K562 (cell line): ENCODE measurements around the gene CBL. TPM values are rescaled to one million over a fixed set of nuclear protein-coding genes. Genes with fewer than 3 reads are reported as not detected.
A peak's percentile ranks its signal among the peaks of the same experiment; 100 is the strongest.

Experiments
- ARID1B ChIP-seq: fragments of 450-650 bp; IDR thresholded peaks from 2 replicates; pipeline ENCODE4 v1.6.1; 2016; ENCODE audit warnings: antibody characterized with exemption, mild to moderate bottlenecking, inconsistent platforms
- CBFA2T2 ChIP-seq: fragments of 450-650 bp; conservative IDR thresholded peaks from 2 replicates; pipeline ENCODE4 v1.6.1; 2017; ENCODE audit warnings: mild to moderate bottlenecking
- CBFA2T3 ChIP-seq: fragments of 450-650 bp; IDR thresholded peaks from 2 replicates; pipeline ENCODE4 v1.6.1; 2017
- CTBP1 ChIP-seq: fragments of 450-650 bp; IDR thresholded peaks from 2 replicates; pipeline ENCODE4 v1.6.1; 2016; ENCODE audit warnings: borderline replicate concordance
- EP300 ChIP-seq: IDR thresholded peaks from 2 replicates; pipeline ENCODE4 v1.6.1; 2012; ENCODE audit warnings: low read length, improper control_type of control experiment
- ERF ChIP-seq: fragments of 450-650 bp; formaldehyde crosslinking; IDR thresholded peaks from 2 replicates; pipeline ENCODE4 v1.4.0; 2020; ENCODE audit warnings: mild to moderate bottlenecking, mixed read lengths
- FOXA3 ChIP-seq, 2 experiments: fragments of 450-650 bp in 1 of 2; sonication (generic) in 1 of 2; formaldehyde crosslinking; IDR thresholded peaks in 1 of 2; conservative IDR thresholded peaks in 1 of 2; 2 replicates each; pipeline versions ENCODE4 v1.4.0 to v1.8.0; 2020 to 2022; ENCODE audit warnings: mild to moderate bottlenecking in 2 of 2, missing genetic modification reagents in 1 of 2
- GABPB1 ChIP-seq: sonication (generic); formaldehyde crosslinking; IDR thresholded peaks from 2 replicates; pipeline ENCODE4 v1.8.0; 2022; ENCODE audit warnings: mild to moderate bottlenecking, missing genetic modification reagents
- L3MBTL2 ChIP-seq: fragments of 450-650 bp; IDR thresholded peaks from 2 replicates; pipeline ENCODE4 v1.6.1; 2016; ENCODE audit warnings: mild to moderate bottlenecking, moderate library complexity
- MAFF ChIP-seq: IDR thresholded peaks from 2 replicates; pipeline ENCODE4 v1.6.1; 2012; ENCODE audit warnings: low read length, improper control_type of control experiment
- NFIC ChIP-seq: fragments of 450-650 bp; IDR thresholded peaks from 2 replicates; pipeline ENCODE4 v1.6.1; 2017; ENCODE audit warnings: mild to moderate bottlenecking, inconsistent platforms
- NRF1 ChIP-seq, 2 experiments: fragments of 450-650 bp; IDR thresholded peaks in 1 of 2; conservative IDR thresholded peaks in 1 of 2; 2 replicates each; pipeline ENCODE4 v1.6.1; 2014; ENCODE audit warnings: mild to moderate bottlenecking in 2 of 2
- OTX1 ChIP-seq: fragments of 450-650 bp; formaldehyde crosslinking; IDR thresholded peaks from 2 replicates; pipeline ENCODE4 v1.4.0; 2022; ENCODE audit warnings: mild to moderate bottlenecking
- PHB2 ChIP-seq: fragments of 450-650 bp; IDR thresholded peaks from 2 replicates; pipeline ENCODE4 v1.6.1; 2017; ENCODE audit warnings: low read depth
- POLR2AphosphoS5 ChIP-seq: IDR thresholded peaks from 2 replicates; pipeline ENCODE4 v1.6.1; 2011; ENCODE audit warnings: mild to moderate bottlenecking, low read depth, low read length, moderate library complexity; ENCODE audit not compliant: control insufficient read depth, insufficient read depth
- PTRF ChIP-seq: fragments of 450-650 bp; IDR thresholded peaks from 2 replicates; pipeline ENCODE4 v1.6.1; 2016; ENCODE audit warnings: mild to moderate bottlenecking, missing genetic modification characterization, missing compliant biosample characterization
- RAD51 ChIP-seq: fragments of 450-650 bp; IDR thresholded peaks from 2 replicates; pipeline ENCODE4 v1.7.1; 2016; ENCODE audit warnings: low read depth, mild to moderate bottlenecking, borderline replicate concordance
- SMARCA4 ChIP-seq: fragments of 450-650 bp; IDR thresholded peaks from 2 replicates; pipeline ENCODE4 v1.6.1; 2016
- SPI1 ChIP-seq: IDR thresholded peaks from 2 replicates; pipeline ENCODE4 v1.6.1; 2011; ENCODE audit warnings: low read depth, low read length, control low read depth, borderline replicate concordance
- TAL1 ChIP-seq: fragments of 450-650 bp; IDR thresholded peaks from 2 replicates; pipeline ENCODE4 v1.6.1; 2016; ENCODE audit warnings: mild to moderate bottlenecking
- TBP ChIP-seq: optimal IDR thresholded peaks from 2 replicates; pipeline ENCODE3; 2011; ENCODE audit warnings: low read depth, low read length, improper control_type of control experiment
- TCF3 ChIP-seq: sonication (generic); formaldehyde crosslinking; IDR thresholded peaks from 2 replicates; pipeline ENCODE4 v1.4.0; 2020; ENCODE audit warnings: mild to moderate bottlenecking, missing genetic modification reagents
- TEAD4 ChIP-seq, 2 experiments: sonication (generic) in 1 of 2; formaldehyde crosslinking in 1 of 2; IDR thresholded peaks; 2 replicates each; pipeline versions ENCODE4 v1.6.1 to v1.8.0; 2012 to 2022; ENCODE audit warnings: borderline replicate concordance in 1 of 2, inconsistent platforms in 1 of 2, low read length in 1 of 2, mild to moderate bottlenecking in 1 of 2, missing genetic modification reagents in 1 of 2
- ZBTB7A ChIP-seq: IDR thresholded peaks from 2 replicates; pipeline ENCODE4 v1.6.1; 2011; ENCODE audit warnings: low read depth, mild to moderate bottlenecking, low read length, moderate library complexity, borderline replicate concordance; ENCODE audit not compliant: control insufficient read depth
- ZKSCAN1 ChIP-seq: fragments of 150-350 bp; IDR thresholded peaks from 2 replicates; pipeline ENCODE4 v1.6.1; 2016; ENCODE audit warnings: low read depth, low read length
- ZNF707 ChIP-seq: fragments of 250-450 bp; sonication (Bioruptor Pico); conservative IDR thresholded peaks from 2 replicates; pipeline ENCODE4 v1.8.0; 2022; ENCODE audit warnings: inconsistent platforms, mild to moderate bottlenecking, moderate library complexity
- polyA plus RNA-seq, 8 experiments: library from polyadenylated mRNA; depleted of rRNA in 4 of 8; stranded (reverse) in 5 of 8; unstranded in 3 of 8; fragments of >200 nt; fragmentation: Nextera tagmentation in 2 of 8; fragmentation: Illumina TruSeq in 1 of 8; extraction: Ambion mirVana in 2 of 8; extraction: Trizol in 1 of 8; gene quantifications; 2 replicates each; pipeline versions ENCODE4 v1.2.1 to v1.2.3, GENCODE V29; 2011 to 2014; ENCODE audit warnings: inconsistent platforms in 1 of 8, missing spikeins in 1 of 8
- total RNA-seq, 7 experiments: library from RNA; depleted of rRNA in 6 of 7; stranded (reverse); fragments of >200 nt in 6 of 7; fragmentation: Illumina TruSeq in 2 of 7; extraction: Trizol in 2 of 7; gene quantifications; 2 replicates each; pipeline versions ENCODE4 v1.2.1 to v1.2.3, GENCODE V29; 2011 to 2021; ENCODE audit warnings: low replicate concordance in 1 of 7
- TF ChIP-seq, protein P1 (sequence below): fragments of 250-450 bp; sonication (Bioruptor Pico); IDR thresholded peaks from 2 replicates; pipeline ENCODE4 v1.8.0; 2021; ENCODE audit warnings: borderline replicate concordance, mild to moderate bottlenecking, moderate library complexity; ENCODE audit not compliant: poor library complexity, severe bottlenecking
- TF ChIP-seq, protein P2 (sequence below): fragments of 450-650 bp; IDR thresholded peaks from 2 replicates; pipeline ENCODE4 v1.6.1; 2018; ENCODE audit warnings: mild to moderate bottlenecking, low read depth; ENCODE audit not compliant: partially characterized antibody
- TF ChIP-seq, protein P3 (sequence below): sonication (generic); formaldehyde crosslinking; IDR thresholded peaks from 2 replicates; pipeline ENCODE4 v1.8.0; 2022; ENCODE audit warnings: missing genetic modification reagents, mild to moderate bottlenecking, moderate library complexity, borderline replicate concordance

The CBL gene
- total and polyA plus RNA-seq, 9 of the 15 experiments (the other 6 are each of a cell fraction or from before 2014, with no cell fraction given): 3.2 to 24.9 (median 9.9) TPM

DNA sequence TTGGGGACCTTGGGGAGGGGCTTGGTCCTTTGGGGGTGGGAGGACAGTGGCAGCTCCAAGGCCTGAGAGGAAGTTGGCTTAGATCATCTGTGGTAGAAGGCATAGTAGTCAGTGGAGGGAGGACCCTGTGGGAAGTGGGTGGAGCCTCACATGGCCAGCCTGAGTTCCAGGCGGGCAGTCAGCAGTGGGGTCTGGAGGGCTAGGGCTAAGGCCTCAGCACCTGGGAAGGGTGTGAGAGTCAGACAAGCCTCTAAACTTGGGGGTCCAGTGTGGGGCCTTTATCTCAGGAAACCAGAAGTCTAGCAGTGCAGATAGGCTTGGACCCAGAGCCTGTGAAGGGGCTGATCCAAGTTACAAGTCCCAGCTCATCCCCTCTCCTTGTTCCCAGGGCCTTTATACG is 33.6 kb upstream of the CBL start (continued):
- no peak for TF ChIP-seq L3MBTL2
- TF ChIP-seq EP300: peak; percentile 3; the same call in 1 of the 2 replicates
- no peak for TF ChIP-seq PHB2
- 0 out of 2 replicates have a peak, but pooled peaks have one; percentile 18 for TF ChIP-seq SMARCA4
- TF ChIP-seq SPI1: peak; percentile 84
- peak; percentile 81 for TF ChIP-seq CBFA2T3
- 0 out of 4 replicates have a peak, but pooled peaks of 1 of the 2 experiments have one; percentile 12 for TF ChIP-seq NRF1 (conservative IDR thresholded peaks at IDR 0.05 in 1 of 2, IDR thresholded peaks at IDR 0.05 in 1 of 2)
- TF ChIP-seq FOXA3 (CRISPR knock-in tag; conservative IDR thresholded peaks at IDR 0.05 in 1 of 2, IDR thresholded peaks at IDR 0.05 in 1 of 2): no peak
- TF ChIP-seq CTBP1: no peak
- TF ChIP-seq CBFA2T2: peak; percentile 72
- peak; percentile 40; the same call in 1 of the 2 replicates for TF ChIP-seq POLR2AphosphoS5
- TF ChIP-seq, protein P1, sequence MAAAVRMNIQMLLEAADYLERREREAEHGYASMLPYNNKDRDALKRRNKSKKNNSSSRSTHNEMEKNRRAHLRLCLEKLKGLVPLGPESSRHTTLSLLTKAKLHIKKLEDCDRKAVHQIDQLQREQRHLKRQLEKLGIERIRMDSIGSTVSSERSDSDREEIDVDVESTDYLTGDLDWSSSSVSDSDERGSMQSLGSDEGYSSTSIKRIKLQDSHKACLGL (CRISPR knock-in tag): no peak
- peak; percentile 61 for TF ChIP-seq ARID1B
- peak; percentile 21; the same call in 1 of the 2 replicates for TF ChIP-seq TEAD4 (IDR thresholded peaks at IDR 0.05; ENCODE audit: low read length)
- no peak for TF ChIP-seq TEAD4 (CRISPR knock-in tag; IDR thresholded peaks at IDR 0.05; ENCODE audit: borderline replicate concordance)
- TF ChIP-seq, protein P2, sequence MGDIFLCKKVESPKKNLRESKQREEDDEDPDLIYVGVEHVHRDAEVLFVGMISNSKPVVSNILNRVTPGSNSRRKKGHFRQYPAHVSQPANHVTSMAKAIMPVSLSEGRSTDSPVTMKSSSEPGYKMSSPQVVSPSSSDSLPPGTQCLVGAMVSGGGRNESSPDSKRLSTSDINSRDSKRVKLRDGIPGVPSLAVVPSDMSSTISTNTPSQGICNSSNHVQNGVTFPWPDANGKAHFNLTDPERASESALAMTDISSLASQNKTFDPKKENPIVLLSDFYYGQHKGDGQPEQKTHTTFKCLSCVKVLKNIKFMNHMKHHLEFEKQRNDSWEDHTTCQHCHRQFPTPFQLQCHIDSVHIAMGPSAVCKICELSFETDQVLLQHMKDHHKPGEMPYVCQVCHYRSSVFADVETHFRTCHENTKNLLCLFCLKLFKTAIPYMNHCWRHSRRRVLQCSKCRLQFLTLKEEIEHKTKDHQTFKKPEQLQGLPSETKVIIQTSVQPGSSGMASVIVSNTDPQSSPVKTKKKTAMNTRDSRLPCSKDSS: no peak
- 0 out of 2 replicates have a peak, but pooled peaks have one; percentile 11 for TF ChIP-seq OTX1 (CRISPR knock-in tag)
- TF ChIP-seq ZBTB7A: peak; percentile 81; the same call in 1 of the 2 replicates
- TF ChIP-seq GABPB1: 0 out of 2 replicates have a peak, but pooled peaks have one; percentile 60
- TF ChIP-seq MAFF: no peak
- TF ChIP-seq ERF: no peak
- no peak for TF ChIP-seq ZNF707 (CRISPR knock-in tag)
- TF ChIP-seq, protein P3, sequence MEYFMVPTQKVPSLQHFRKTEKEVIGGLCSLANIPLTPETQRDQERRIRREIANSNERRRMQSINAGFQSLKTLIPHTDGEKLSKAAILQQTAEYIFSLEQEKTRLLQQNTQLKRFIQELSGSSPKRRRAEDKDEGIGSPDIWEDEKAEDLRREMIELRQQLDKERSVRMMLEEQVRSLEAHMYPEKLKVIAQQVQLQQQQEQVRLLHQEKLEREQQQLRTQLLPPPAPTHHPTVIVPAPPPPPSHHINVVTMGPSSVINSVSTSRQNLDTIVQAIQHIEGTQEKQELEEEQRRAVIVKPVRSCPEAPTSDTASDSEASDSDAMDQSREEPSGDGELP (CRISPR knock-in tag): peak; percentile 64; the same call in 1 of the 2 replicates
- TF ChIP-seq TAL1: peak; percentile 40; the same call in 1 of the 2 replicates
- TF ChIP-seq PTRF: no peak
- peak; percentile 13 for TF ChIP-seq TBP
- 0 out of 2 replicates have a peak, but pooled peaks have one; percentile 24 for TF ChIP-seq NFIC
- no peak for TF ChIP-seq ZKSCAN1
- peak; percentile 73 for TF ChIP-seq TCF3
- TF ChIP-seq RAD51: 0 out of 2 replicates have a peak, but pooled peaks have one; percentile 15
